ENCODE data around the gene GARRE1.

DNA sequence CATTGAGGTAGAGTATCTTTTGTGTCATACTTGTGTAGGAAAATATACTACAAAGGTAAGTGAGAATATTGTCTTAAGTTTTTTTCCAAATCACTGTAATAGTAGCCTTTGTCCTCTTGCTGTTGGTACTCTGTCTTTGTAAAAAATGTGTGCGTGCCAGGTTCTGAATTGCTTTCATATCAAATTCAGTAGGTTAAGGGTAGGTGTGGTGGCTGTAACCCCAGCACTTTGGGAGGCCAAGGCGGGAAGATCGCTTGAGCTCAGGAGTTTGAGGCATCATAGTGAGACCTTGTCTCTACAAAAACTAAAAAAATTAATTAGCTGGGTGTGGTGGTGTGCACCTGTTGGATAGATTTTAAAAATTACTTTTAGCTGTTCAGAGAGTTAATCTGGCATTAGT lies 46.6 kb downstream of the GARRE1 start:
- TF ChIP-seq, protein P1, sequence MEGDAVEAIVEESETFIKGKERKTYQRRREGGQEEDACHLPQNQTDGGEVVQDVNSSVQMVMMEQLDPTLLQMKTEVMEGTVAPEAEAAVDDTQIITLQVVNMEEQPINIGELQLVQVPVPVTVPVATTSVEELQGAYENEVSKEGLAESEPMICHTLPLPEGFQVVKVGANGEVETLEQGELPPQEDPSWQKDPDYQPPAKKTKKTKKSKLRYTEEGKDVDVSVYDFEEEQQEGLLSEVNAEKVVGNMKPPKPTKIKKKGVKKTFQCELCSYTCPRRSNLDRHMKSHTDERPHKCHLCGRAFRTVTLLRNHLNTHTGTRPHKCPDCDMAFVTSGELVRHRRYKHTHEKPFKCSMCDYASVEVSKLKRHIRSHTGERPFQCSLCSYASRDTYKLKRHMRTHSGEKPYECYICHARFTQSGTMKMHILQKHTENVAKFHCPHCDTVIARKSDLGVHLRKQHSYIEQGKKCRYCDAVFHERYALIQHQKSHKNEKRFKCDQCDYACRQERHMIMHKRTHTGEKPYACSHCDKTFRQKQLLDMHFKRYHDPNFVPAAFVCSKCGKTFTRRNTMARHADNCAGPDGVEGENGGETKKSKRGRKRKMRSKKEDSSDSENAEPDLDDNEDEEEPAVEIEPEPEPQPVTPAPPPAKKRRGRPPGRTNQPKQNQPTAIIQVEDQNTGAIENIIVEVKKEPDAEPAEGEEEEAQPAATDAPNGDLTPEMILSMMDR (IDR thresholded peaks at IDR 0.05) = no peak
- no peak for TF ChIP-seq POLR2A (IDR thresholded peaks at IDR 0.05)

Data from right lobe of liver (tissue), 4 donors.